Measurements from ENCODE around the gene VEGFB. TPM values are rescaled to one million over a fixed set of nuclear protein-coding genes. Genes with fewer than 3 reads are reported as not detected.

Gene VEGFB
- total and polyA plus RNA-seq, 2 of the 8 experiments (the other 6 are each of a cell fraction or from before 2014, with no cell fraction given): 9.3 to 49.6 TPM

- TF ChIP-seq ATF3 (IDR thresholded peaks at IDR 0.05; ENCODE audit: insufficient read depth, low read depth, low read length): no peak
- TF ChIP-seq CEBPB (IDR thresholded peaks at IDR 0.05; ENCODE audit: low read depth, low read length): no peak
- no peak for TF ChIP-seq SP1 (IDR thresholded peaks at IDR 0.05; ENCODE audit: low read depth, low read length)
- TF ChIP-seq RXRA (IDR thresholded peaks at IDR 0.05; ENCODE audit: insufficient read depth, low read depth, low read length): no peak
- no peak for TF ChIP-seq TBP (IDR thresholded peaks at IDR 0.05; ENCODE audit: low read depth, low read length)
- TF ChIP-seq NANOG (IDR thresholded peaks at IDR 0.05; ENCODE audit: insufficient read depth, low read depth, low read length, poor library complexity, severe bottlenecking): no peak
- no peak; a peak in 1 of 4 replicates for TF ChIP-seq HDAC2 (IDR thresholded peaks at IDR 0.05; ENCODE audit: borderline replicate concordance in 1 of 2, low read depth in 2 of 2, low read length in 2 of 2)
- no peak for TF ChIP-seq EP300 (IDR thresholded peaks at IDR 0.05; ENCODE audit: borderline replicate concordance in 1 of 2, low read depth in 2 of 2, low read length in 2 of 2)
- TF ChIP-seq ATF2 (IDR thresholded peaks at IDR 0.05; ENCODE audit: low read length): no peak
- peak; percentile 57; the same call in 1 of the 2 replicates for TF ChIP-seq TEAD4 (IDR thresholded peaks at IDR 0.05; ENCODE audit: low read depth, low read length)
- 0 out of 2 replicates have a peak, but pooled peaks have one; percentile 11 for TF ChIP-seq CREB1 (IDR thresholded peaks at IDR 0.05)
- no peak for TF ChIP-seq KDM4A (IDR thresholded peaks at IDR 0.05; ENCODE audit: low read depth, low read length, severe bottlenecking)
- no peak for TF ChIP-seq SIN3A (conservative IDR thresholded peaks at IDR 0.05 in 1 of 2, IDR thresholded peaks at IDR 0.05 in 1 of 2; ENCODE audit: low read depth in 1 of 2, low read length in 2 of 2)
- no peak for TF ChIP-seq JUN (IDR thresholded peaks at IDR 0.05; ENCODE audit: low read depth, low read length)
- TF ChIP-seq CTCF (IDR thresholded peaks at IDR 0.05; ENCODE audit: control extremely low read depth in 1 of 3, insufficient read depth in 1 of 3, low read depth in 1 of 3, low read length in 3 of 3): no peak
- TF ChIP-seq JUND (IDR thresholded peaks at IDR 0.05; ENCODE audit: low read length): no peak
- TF ChIP-seq GABPA (IDR thresholded peaks at IDR 0.05; ENCODE audit: borderline replicate concordance, insufficient read depth, low read length): no peak
- TF ChIP-seq E2F6 (IDR thresholded peaks at IDR 0.05): no peak
These were observed 34.6 kb downstream of the VEGFB start (continued) for GRCh38 chr11:64268893-64269539.

All from H1 (cell line).